ENCODE data around the gene KSR2.

DNA sequence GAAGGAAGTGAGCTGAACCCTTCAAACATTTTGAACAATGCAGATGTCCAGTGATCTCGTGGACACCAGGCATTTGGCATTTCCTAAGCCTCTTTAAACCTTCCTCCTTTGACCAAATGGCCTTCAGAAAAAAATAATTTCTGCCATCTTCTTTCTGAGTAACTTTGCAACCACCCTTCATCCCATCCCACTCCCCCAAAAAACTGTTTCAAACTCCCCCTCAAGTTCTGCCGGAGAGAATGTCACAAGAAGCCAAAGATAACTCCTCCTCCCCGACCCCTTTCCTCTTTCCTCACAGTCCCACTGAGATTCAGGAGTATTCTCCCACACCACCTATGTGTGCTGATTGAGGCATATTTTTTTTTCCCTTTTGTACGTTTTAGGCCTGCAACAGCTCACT is 1.7 kb downstream of the KSR2 start:
- TF ChIP-seq, protein P1, sequence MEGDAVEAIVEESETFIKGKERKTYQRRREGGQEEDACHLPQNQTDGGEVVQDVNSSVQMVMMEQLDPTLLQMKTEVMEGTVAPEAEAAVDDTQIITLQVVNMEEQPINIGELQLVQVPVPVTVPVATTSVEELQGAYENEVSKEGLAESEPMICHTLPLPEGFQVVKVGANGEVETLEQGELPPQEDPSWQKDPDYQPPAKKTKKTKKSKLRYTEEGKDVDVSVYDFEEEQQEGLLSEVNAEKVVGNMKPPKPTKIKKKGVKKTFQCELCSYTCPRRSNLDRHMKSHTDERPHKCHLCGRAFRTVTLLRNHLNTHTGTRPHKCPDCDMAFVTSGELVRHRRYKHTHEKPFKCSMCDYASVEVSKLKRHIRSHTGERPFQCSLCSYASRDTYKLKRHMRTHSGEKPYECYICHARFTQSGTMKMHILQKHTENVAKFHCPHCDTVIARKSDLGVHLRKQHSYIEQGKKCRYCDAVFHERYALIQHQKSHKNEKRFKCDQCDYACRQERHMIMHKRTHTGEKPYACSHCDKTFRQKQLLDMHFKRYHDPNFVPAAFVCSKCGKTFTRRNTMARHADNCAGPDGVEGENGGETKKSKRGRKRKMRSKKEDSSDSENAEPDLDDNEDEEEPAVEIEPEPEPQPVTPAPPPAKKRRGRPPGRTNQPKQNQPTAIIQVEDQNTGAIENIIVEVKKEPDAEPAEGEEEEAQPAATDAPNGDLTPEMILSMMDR (IDR thresholded peaks at IDR 0.05; ENCODE audit: low read length), result no peak
- TF ChIP-seq EZH2 (IDR thresholded peaks at IDR 0.05; ENCODE audit: borderline replicate concordance, low read length), result no peak
